GM23338 (cell line): ENCODE results near the gene ANKRD11. TPM values are rescaled to one million over a fixed set of nuclear protein-coding genes. Genes with fewer than 3 reads are reported as not detected.

ENCODE experiments used
- ATAC-seq: fragments of 200-7000 bp; cut with Tn5 transposase; 3 replicates; pipeline ENCODE4 v1.9.1; 2020
- DNase-seq: peaks from one replicate; pipeline ENCODE4 v3.0.0-alpha.2; 2015; ENCODE audit warnings: low spot score
- H2AFZ ChIP-seq: fragments of 200-600 bp; sonication (generic); 2 replicates; pipeline ENCODE4 v1.8.0; 2016; ENCODE audit warnings: antibody characterized with exemption, mild to moderate bottlenecking, moderate library complexity
- H3F3A ChIP-seq: fragments of 200-600 bp; sonication (generic); replicated peaks from 2 replicates; pipeline ENCODE4 v1.8.0; 2017; ENCODE audit warnings: antibody characterized with exemption, mixed run types, low read depth
- H3K27ac ChIP-seq: fragments of 200-600 bp; sonication (generic); 2 replicates; pipeline ENCODE4 v1.6.1; 2016; ENCODE audit warnings: low read depth
- H3K27me3 ChIP-seq: fragments of 200-600 bp; sonication (generic); 2 replicates; pipeline ENCODE4 v1.8.0; 2016; ENCODE audit warnings: mild to moderate bottlenecking, mixed run types, moderate library complexity; ENCODE audit not compliant: insufficient read depth
- H3K36me3 ChIP-seq: fragments of 200-600 bp; sonication (generic); 2 replicates; pipeline ENCODE4 v1.8.0; 2016; ENCODE audit warnings: mild to moderate bottlenecking; ENCODE audit not compliant: insufficient read depth
- H3K4me1 ChIP-seq: fragments of 200-600 bp; sonication (generic); 2 replicates; pipeline ENCODE4 v1.8.0; 2016; ENCODE audit warnings: mild to moderate bottlenecking, moderate library complexity; ENCODE audit not compliant: insufficient read depth
- H3K4me2 ChIP-seq: fragments of 200-600 bp; sonication (generic); 2 replicates; pipeline ENCODE4 v1.7.1; 2017; ENCODE audit warnings: mixed run types
- H3K4me3 ChIP-seq: fragments of 200-600 bp; sonication (generic); 2 replicates; pipeline ENCODE4 v1.6.1; 2016; ENCODE audit warnings: mixed run types
- H3K79me2 ChIP-seq: fragments of 200-600 bp; sonication (generic); replicated peaks from 2 replicates; pipeline ENCODE4 v1.8.0; 2017; ENCODE audit warnings: mild to moderate bottlenecking; ENCODE audit not compliant: insufficient read depth
- H3K9me2 ChIP-seq: fragments of 200-600 bp; sonication (generic); 2 replicates; pipeline ENCODE4 v1.8.0; 2017; ENCODE audit not compliant: insufficient read depth
- H4K20me1 ChIP-seq: fragments of 200-600 bp; sonication (generic); replicated peaks from 2 replicates; pipeline ENCODE4 v1.8.0; 2017; ENCODE audit warnings: mild to moderate bottlenecking; ENCODE audit not compliant: insufficient read depth
- H3K27ac Mint-ChIP-seq: 2 replicates; pipeline ENCODE4 v1.8.0; 2020; ENCODE audit warnings: inconsistent platforms, mild to moderate bottlenecking, moderate library complexity, mixed read lengths
- H3K27me3 Mint-ChIP-seq: 3 replicates; pipeline ENCODE4 v1.8.0; 2022; ENCODE audit warnings: low read depth, mild to moderate bottlenecking, moderate library complexity, mixed read lengths, inconsistent platforms; ENCODE audit not compliant: insufficient read depth, poor library complexity
- H3K36me3 Mint-ChIP-seq: 3 replicates; pipeline ENCODE4 v1.8.0; 2021; ENCODE audit warnings: low read depth, mild to moderate bottlenecking, inconsistent platforms, moderate library complexity, mixed read lengths
- H3K4me1 Mint-ChIP-seq: 3 replicates; pipeline ENCODE4 v1.8.0; 2020; ENCODE audit warnings: mild to moderate bottlenecking, inconsistent platforms, mixed read lengths
- H3K4me3 Mint-ChIP-seq: 3 replicates; pipeline ENCODE4 v1.8.0; 2021; ENCODE audit warnings: moderate library complexity, mild to moderate bottlenecking, inconsistent platforms, mixed read lengths
- H3K9me3 Mint-ChIP-seq: 3 replicates; pipeline ENCODE4 v1.8.0; 2020; ENCODE audit warnings: moderate library complexity, mild to moderate bottlenecking, inconsistent platforms, mixed read lengths
- CREB1 ChIP-seq: fragments of 250-450 bp; sonication (Bioruptor Pico); IDR thresholded peaks from 2 replicates; pipeline ENCODE4 v1.5.0; 2020; ENCODE audit warnings: low read depth, mild to moderate bottlenecking, moderate library complexity
- EZH2 ChIP-seq: fragments of 200-600 bp; sonication (generic); IDR thresholded peaks from one replicate; pipeline ENCODE4 v1.8.0; 2017; ENCODE audit warnings: antibody characterized with exemption, mild to moderate bottlenecking, low read depth; ENCODE audit not compliant: unreplicated experiment
- EZH2phosphoT487 ChIP-seq: fragments of 200-600 bp; sonication (generic); IDR thresholded peaks from one replicate; pipeline ENCODE4 v1.8.1; 2018; ENCODE audit warnings: antibody characterized with exemption; ENCODE audit not compliant: unreplicated experiment
- JUNB ChIP-seq: IDR thresholded peaks from one replicate; pipeline ENCODE4 v1.6.1; 2016; ENCODE audit warnings: antibody characterized with exemption; ENCODE audit not compliant: unreplicated experiment
- NANOG ChIP-seq: IDR thresholded peaks from 2 replicates; pipeline ENCODE4 v1.6.1; 2016; ENCODE audit warnings: antibody characterized with exemption, borderline replicate concordance
- POLR2AphosphoS5 ChIP-seq: IDR thresholded peaks from 2 replicates; pipeline ENCODE4 v1.6.1; 2016; ENCODE audit warnings: antibody characterized with exemption, low read depth
- ZNF114 ChIP-seq: fragments of 250-450 bp; sonication (Bioruptor Pico); IDR thresholded peaks from 2 replicates; pipeline ENCODE4 v1.5.0; 2020; ENCODE audit warnings: mild to moderate bottlenecking, moderate library complexity
- polyA plus RNA-seq: library from polyadenylated mRNA; unstranded; fragments of >200 nt; fragmentation: Nextera tagmentation; extraction: Ambion mirVana; gene quantifications from 2 replicates; pipeline ENCODE4 v1.2.1, GENCODE V29; 2016
- total RNA-seq: library from RNA; depleted of rRNA; stranded (reverse); fragments of >200 nt; shearing (Covaris generic); gene quantifications from 2 replicates; pipeline ENCODE4 v1.2.3, GENCODE V29; 2014
- TF ChIP-seq, protein P1 (sequence below): fragments of 250-450 bp; sonication (Bioruptor Pico); IDR thresholded peaks from 2 replicates; pipeline ENCODE4 v1.5.0; 2020; ENCODE audit warnings: mild to moderate bottlenecking, moderate library complexity
- TF ChIP-seq, protein P2 (sequence below): IDR thresholded peaks from one replicate; pipeline ENCODE4 v1.6.1; 2018; ENCODE audit warnings: antibody characterized with exemption; ENCODE audit not compliant: unreplicated experiment

Gene ANKRD11
- total and polyA plus RNA-seq, 2 experiments from 2014 or later, result 130 to 159 TPM

DNA sequence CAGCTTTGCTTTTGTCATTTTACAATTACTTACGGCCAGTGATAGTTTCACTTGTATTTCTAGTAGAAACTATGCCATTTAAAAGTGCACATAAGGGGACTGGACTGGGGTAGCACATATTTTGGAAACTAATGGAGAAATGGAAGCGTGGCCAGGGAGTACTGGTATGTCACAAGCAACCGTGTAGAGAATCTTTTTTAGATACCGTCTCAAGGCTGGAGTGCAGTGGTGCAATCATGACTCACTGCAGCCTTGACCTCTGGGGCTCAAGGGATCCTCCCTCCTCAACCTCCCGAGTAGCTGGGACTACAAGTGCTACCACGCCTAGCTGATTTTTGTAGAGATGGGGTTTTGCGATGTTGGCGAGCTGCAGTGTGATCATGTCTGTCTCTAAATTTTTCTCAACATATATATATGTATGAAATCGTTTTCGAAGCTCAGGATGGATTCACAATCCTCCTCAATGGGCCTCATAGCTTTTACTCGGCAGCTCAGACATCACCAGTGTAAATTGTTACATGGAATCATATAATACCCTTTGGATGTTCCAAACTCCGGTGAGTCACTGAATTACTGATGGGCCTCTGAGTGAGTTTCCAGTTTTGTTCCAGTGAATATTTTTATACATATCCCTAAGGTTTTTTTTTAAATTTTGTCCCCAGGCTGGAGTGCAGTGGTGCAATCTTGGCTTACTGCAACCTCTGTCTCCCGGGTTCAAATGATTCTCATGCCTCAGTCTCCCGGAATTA lies 221.2 kb downstream of the ANKRD11 start (continued):
- TF ChIP-seq, protein P1, sequence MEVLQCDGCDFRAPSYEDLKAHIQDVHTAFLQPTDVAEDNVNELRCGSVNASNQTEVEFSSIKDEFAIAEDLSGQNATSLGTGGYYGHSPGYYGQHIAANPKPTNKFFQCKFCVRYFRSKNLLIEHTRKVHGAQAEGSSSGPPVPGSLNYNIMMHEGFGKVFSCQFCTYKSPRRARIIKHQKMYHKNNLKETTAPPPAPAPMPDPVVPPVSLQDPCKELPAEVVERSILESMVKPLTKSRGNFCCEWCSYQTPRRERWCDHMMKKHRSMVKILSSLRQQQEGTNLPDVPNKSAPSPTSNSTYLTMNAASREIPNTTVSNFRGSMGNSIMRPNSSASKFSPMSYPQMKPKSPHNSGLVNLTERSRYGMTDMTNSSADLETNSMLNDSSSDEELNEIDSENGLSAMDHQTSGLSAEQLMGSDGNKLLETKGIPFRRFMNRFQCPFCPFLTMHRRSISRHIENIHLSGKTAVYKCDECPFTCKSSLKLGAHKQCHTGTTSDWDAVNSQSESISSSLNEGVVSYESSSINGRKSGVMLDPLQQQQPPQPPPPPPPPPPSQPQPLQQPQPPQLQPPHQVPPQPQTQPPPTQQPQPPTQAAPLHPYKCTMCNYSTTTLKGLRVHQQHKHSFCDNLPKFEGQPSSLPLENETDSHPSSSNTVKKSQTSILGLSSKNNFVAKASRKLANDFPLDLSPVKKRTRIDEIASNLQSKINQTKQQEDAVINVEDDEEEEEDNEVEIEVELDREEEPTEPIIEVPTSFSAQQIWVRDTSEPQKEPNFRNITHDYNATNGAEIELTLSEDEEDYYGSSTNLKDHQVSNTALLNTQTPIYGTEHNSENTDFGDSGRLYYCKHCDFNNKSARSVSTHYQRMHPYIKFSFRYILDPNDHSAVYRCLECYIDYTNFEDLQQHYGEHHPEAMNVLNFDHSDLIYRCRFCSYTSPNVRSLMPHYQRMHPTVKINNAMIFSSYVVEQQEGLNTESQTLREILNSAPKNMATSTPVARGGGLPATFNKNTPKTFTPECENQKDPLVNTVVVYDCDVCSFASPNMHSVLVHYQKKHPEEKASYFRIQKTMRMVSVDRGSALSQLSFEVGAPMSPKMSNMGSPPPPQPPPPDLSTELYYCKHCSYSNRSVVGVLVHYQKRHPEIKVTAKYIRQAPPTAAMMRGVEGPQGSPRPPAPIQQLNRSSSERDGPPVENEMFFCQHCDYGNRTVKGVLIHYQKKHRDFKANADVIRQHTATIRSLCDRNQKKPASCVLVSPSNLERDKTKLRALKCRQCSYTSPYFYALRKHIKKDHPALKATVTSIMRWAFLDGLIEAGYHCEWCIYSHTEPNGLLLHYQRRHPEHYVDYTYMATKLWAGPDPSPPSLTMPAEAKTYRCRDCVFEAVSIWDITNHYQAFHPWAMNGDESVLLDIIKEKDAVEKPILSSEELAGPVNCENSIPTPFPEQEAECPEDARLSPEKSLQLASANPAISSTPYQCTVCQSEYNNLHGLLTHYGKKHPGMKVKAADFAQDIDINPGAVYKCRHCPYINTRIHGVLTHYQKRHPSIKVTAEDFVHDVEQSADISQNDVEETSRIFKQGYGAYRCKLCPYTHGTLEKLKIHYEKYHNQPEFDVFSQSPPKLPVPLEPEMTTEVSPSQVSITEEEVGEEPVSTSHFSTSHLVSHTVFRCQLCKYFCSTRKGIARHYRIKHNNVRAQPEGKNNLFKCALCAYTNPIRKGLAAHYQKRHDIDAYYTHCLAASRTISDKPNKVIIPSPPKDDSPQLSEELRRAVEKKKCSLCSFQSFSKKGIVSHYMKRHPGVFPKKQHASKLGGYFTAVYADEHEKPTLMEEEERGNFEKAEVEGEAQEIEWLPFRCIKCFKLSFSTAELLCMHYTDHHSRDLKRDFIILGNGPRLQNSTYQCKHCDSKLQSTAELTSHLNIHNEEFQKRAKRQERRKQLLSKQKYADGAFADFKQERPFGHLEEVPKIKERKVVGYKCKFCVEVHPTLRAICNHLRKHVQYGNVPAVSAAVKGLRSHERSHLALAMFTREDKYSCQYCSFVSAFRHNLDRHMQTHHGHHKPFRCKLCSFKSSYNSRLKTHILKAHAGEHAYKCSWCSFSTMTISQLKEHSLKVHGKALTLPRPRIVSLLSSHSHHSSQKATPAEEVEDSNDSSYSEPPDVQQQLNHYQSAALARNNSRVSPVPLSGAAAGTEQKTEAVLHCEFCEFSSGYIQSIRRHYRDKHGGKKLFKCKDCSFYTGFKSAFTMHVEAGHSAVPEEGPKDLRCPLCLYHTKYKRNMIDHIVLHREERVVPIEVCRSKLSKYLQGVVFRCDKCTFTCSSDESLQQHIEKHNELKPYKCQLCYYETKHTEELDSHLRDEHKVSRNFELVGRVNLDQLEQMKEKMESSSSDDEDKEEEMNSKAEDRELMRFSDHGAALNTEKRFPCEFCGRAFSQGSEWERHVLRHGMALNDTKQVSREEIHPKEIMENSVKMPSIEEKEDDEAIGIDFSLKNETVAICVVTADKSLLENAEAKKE (CRISPR knock-in tag), result no peak
- TF ChIP-seq, protein P2, sequence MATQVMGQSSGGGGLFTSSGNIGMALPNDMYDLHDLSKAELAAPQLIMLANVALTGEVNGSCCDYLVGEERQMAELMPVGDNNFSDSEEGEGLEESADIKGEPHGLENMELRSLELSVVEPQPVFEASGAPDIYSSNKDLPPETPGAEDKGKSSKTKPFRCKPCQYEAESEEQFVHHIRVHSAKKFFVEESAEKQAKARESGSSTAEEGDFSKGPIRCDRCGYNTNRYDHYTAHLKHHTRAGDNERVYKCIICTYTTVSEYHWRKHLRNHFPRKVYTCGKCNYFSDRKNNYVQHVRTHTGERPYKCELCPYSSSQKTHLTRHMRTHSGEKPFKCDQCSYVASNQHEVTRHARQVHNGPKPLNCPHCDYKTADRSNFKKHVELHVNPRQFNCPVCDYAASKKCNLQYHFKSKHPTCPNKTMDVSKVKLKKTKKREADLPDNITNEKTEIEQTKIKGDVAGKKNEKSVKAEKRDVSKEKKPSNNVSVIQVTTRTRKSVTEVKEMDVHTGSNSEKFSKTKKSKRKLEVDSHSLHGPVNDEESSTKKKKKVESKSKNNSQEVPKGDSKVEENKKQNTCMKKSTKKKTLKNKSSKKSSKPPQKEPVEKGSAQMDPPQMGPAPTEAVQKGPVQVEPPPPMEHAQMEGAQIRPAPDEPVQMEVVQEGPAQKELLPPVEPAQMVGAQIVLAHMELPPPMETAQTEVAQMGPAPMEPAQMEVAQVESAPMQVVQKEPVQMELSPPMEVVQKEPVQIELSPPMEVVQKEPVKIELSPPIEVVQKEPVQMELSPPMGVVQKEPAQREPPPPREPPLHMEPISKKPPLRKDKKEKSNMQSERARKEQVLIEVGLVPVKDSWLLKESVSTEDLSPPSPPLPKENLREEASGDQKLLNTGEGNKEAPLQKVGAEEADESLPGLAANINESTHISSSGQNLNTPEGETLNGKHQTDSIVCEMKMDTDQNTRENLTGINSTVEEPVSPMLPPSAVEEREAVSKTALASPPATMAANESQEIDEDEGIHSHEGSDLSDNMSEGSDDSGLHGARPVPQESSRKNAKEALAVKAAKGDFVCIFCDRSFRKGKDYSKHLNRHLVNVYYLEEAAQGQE, result no peak
- TF ChIP-seq CREB1 (CRISPR knock-in tag), result no peak

DNA sequence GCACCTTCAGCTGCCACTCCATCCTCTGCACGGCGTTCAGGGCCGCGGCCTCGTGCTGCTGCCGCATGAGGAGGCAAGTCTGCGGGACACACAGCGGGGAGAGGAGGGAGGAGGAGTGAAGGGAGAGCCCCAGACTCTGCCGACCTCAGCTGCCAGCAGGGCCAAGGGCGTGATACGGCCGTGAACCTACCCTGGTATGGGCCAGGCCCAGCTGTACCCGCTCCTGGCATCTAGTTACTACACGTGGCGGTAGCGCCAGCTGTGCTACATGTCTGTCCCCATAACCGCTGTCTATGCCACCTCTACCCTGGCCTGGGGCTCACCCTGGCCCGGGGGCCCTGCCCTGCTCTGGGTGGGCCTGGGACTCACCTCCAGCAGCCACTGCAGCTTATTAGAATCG lies 221.8 kb downstream of the ANKRD11 start:
- Mint-ChIP-seq H3K27me3 (peaks cover 15% of the 10 kb centered on the region), H3K4me3 (no peak overlapping the region), H3K36me3 (peaks cover 79% of the 10 kb centered on the region), H3K4me1 (no peaks in the 10 kb centered on the region; the same call in 2 of the 3 replicates), H3K9me3 (peaks cover 11% of the 10 kb centered on the region), H3K27ac (no peak overlapping the region)
- no peak overlapping the region for H3K27ac ChIP-seq
- H3K9me2 ChIP-seq, result no peaks in the 10 kb centered on the region
- no peak for DNase-seq
- no peaks in the 10 kb centered on the region for H3K4me1 ChIP-seq
- peaks cover 7% of the 10 kb centered on the region; the same call in 1 of the 2 replicates for H3F3A ChIP-seq
- H3K79me2 ChIP-seq, result peaks cover 10% of the 10 kb centered on the region; the same call in 1 of the 2 replicates
- H2AFZ ChIP-seq, result no peak overlapping the region
- no peak overlapping the region for H3K4me2 ChIP-seq
- H3K36me3 ChIP-seq, result peaks cover 10% of the 10 kb centered on the region; the same call in 1 of the 2 replicates
- peaks cover 17% of the 10 kb centered on the region for H4K20me1 ChIP-seq
- no peak for ATAC-seq
- no peak overlapping the region for H3K4me3 ChIP-seq
- H3K27me3 ChIP-seq, result no peaks in the 10 kb centered on the region
- TF ChIP-seq EZH2 (no peak), JUNB (no peak), POLR2AphosphoS5 (no peak), ZNF114 (CRISPR knock-in tag) (no peak), NANOG (no peak), EZH2phosphoT487 (no peak)
